OCI-LY7 (cell line): ENCODE data around the gene TLX3. TPM values are rescaled to one million over a fixed set of nuclear protein-coding genes. Genes with fewer than 3 reads are reported as not detected.

Experiments
- BruUV-seq: library from RNA; stranded (reverse); fragments of 400-500 nt; replicated peaks from 2 replicates; lab custom pipeline; 2021; lab: Mats Ljungman, UMichigan
- CTCF ChIA-PET: fragments of 300-600 bp; sonication (Branson Sonifier 250); formaldehyde crosslinking; loops from one replicate; lab custom pipeline; 2022; ENCODE audit warnings: antibody characterized with exemption; ENCODE audit not compliant: unreplicated experiment; lab: Charles Lee
- POLR2A ChIA-PET: fragments of 300-600 bp; sonication (Branson Sonifier 250); formaldehyde crosslinking; loops from one replicate; lab custom pipeline; 2022; ENCODE audit warnings: antibody characterized with exemption; lab: Charles Lee
- DNase-seq: peaks from one replicate; pipeline ENCODE4 v3.0.0-alpha.2; 2015; ENCODE audit warnings: low spot score
- H2AFZ ChIP-seq: fragments of 200-600 bp; sonication (generic), shearing (Covaris generic); 2 replicates; pipeline ENCODE4 v1.6.1; 2014; ENCODE audit warnings: mild to moderate bottlenecking, antibody characterized with exemption, low read length, moderate library complexity
- H3K27ac ChIP-seq: fragments of 200-600 bp; sonication (generic); 2 replicates; pipeline ENCODE4 v1.5.1; 2014; ENCODE audit warnings: mixed run types, low read depth, mild to moderate bottlenecking, moderate library complexity, low read length, inconsistent platforms; ENCODE audit not compliant: poor library complexity, severe bottlenecking
- H3K36me3 ChIP-seq: fragments of 200-600 bp; sonication (generic); 2 replicates; pipeline ENCODE4 v1.6.1; 2014; ENCODE audit warnings: mild to moderate bottlenecking, antibody characterized with exemption, low read length, moderate library complexity, mixed read lengths; ENCODE audit not compliant: insufficient read depth
- H3K4me1 ChIP-seq: fragments of 200-600 bp; sonication (generic); 2 replicates; pipeline ENCODE4 v1.5.1; 2014; ENCODE audit warnings: mild to moderate bottlenecking, low read length; ENCODE audit not compliant: insufficient read depth, poor library complexity, severe bottlenecking
- H3K4me2 ChIP-seq: fragments of 200-600 bp; sonication (generic); 2 replicates; pipeline ENCODE4 v1.6.1; 2014; ENCODE audit warnings: mild to moderate bottlenecking, low read length
- H3K4me3 ChIP-seq: fragments of 200-600 bp; sonication (generic); 2 replicates; pipeline ENCODE4 v1.5.1; 2014; ENCODE audit warnings: mild to moderate bottlenecking, low read depth, low read length; ENCODE audit not compliant: poor library complexity, severe bottlenecking
- H3K79me2 ChIP-seq: fragments of 200-600 bp; sonication (generic); 2 replicates; pipeline ENCODE4 v1.6.1; 2016; ENCODE audit warnings: low read depth, mild to moderate bottlenecking, low read length, moderate library complexity, mixed read lengths; ENCODE audit not compliant: insufficient read depth
- H3K9me2 ChIP-seq: fragments of 200-600 bp; sonication (generic); 2 replicates; pipeline ENCODE4 v1.6.1; 2016; ENCODE audit warnings: mild to moderate bottlenecking, low read length, mixed read lengths; ENCODE audit not compliant: insufficient read depth
- H3K9me3 ChIP-seq: fragments of 200-600 bp; sonication (generic); 2 replicates; pipeline ENCODE4 v1.6.1; 2014; ENCODE audit warnings: mild to moderate bottlenecking, mixed run types, low read length, mixed read lengths
- H4K20me1 ChIP-seq: fragments of 200-600 bp; sonication (generic); 2 replicates; pipeline ENCODE4 v1.6.1; 2014; ENCODE audit warnings: mild to moderate bottlenecking, antibody characterized with exemption, low read length, moderate library complexity, mixed read lengths; ENCODE audit not compliant: insufficient read depth
- EZH2phosphoT487 ChIP-seq: fragments of 200-600 bp; sonication (generic); IDR thresholded peaks from 2 replicates; pipeline ENCODE4 v1.6.1; 2018; ENCODE audit warnings: low read depth, borderline replicate concordance, mild to moderate bottlenecking, mixed run types, antibody characterized with exemption, low read length, moderate library complexity, mixed read lengths
- intact Hi-C: fragments of 100-400 bp; cut with micrococcal nuclease; formaldehyde crosslinking; loops from one replicate; pipeline ENCODE4 v1.10.0; 2022; ENCODE audit not compliant: unreplicated experiment
- total RNA-seq, 2 experiments: library from RNA; depleted of rRNA in 1 of 2; stranded (reverse); fragments of >200 nt in 1 of 2; shearing (Covaris generic) in 1 of 2; gene quantifications; 2 replicates each; pipeline ENCODE4 v1.2.3, GENCODE V29; 2014 to 2022
- TF ChIP-seq, protein P1 (sequence below): fragments of 200-600 bp; sonication (generic); conservative IDR thresholded peaks from 2 replicates; pipeline ENCODE4 v1.5.1; 2014; ENCODE audit warnings: mild to moderate bottlenecking, antibody characterized with exemption, low read length, moderate library complexity, mixed read lengths

The TLX3 gene
- total RNA-seq, 2 experiments from 2014 or later: not detected

DNA sequence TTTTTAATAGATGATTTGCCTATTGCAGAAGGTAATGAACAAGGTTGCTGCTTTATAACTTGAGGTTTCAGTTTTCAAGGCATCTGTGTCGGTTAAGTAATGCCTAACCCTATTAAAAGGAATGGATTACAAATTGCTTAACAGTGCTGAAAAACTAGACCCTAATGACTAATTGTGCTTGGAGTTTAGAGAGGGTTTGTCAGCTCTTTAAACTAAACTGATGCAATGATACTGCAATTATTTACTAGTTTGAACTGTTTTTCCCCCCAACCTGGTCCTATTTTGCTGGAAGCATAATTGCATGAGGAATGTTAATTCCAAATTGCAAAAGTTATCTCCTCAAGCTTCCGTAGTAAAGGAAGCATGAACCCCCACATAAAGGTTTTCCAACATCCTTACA is 39.3 kb upstream of the TLX3 start:
- H3K79me2 ChIP-seq: no peaks in the 10 kb centered on the region
- no peaks in the 10 kb centered on the region for H3K9me2 ChIP-seq
- ChIA-PET POLR2A (interaction anchor here (0.6 kb wide), 2 partner anchors 801 to 1269 kb away, joined by 3 read pairs; no protein-coding TSS in a partner anchor), CTCF (no interaction called here)
- H3K27ac ChIP-seq: no peak overlapping the region
- intact Hi-C loops: no loop called here
- no peaks in the 10 kb centered on the region for H3K36me3 ChIP-seq
- TF ChIP-seq, protein P1, sequence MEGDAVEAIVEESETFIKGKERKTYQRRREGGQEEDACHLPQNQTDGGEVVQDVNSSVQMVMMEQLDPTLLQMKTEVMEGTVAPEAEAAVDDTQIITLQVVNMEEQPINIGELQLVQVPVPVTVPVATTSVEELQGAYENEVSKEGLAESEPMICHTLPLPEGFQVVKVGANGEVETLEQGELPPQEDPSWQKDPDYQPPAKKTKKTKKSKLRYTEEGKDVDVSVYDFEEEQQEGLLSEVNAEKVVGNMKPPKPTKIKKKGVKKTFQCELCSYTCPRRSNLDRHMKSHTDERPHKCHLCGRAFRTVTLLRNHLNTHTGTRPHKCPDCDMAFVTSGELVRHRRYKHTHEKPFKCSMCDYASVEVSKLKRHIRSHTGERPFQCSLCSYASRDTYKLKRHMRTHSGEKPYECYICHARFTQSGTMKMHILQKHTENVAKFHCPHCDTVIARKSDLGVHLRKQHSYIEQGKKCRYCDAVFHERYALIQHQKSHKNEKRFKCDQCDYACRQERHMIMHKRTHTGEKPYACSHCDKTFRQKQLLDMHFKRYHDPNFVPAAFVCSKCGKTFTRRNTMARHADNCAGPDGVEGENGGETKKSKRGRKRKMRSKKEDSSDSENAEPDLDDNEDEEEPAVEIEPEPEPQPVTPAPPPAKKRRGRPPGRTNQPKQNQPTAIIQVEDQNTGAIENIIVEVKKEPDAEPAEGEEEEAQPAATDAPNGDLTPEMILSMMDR: no peak
- TF ChIP-seq EZH2phosphoT487: no peak
- H2AFZ ChIP-seq: no peak overlapping the region
- H4K20me1 ChIP-seq: no peaks in the 10 kb centered on the region
- no peak for DNase-seq
- H3K9me3 ChIP-seq: no peaks in the 10 kb centered on the region
- H3K4me1 ChIP-seq: no peaks in the 10 kb centered on the region
- H3K4me2 ChIP-seq: no peak overlapping the region
- no peak overlapping the region for H3K4me3 ChIP-seq
- no TSS peak for BruUV-seq

GRCh38 chr5:171270136-171270535 is 38.9 kb upstream of the TLX3 start:
- H3K36me3 ChIP-seq: no peaks in the 10 kb centered on the region
- no peak overlapping the region for H3K4me2 ChIP-seq
- intact Hi-C loops: no loop called here
- ChIA-PET POLR2A (interaction anchor here (0.6 kb wide), 2 partner anchors 800 to 1270 kb away, joined by 3 read pairs; no protein-coding TSS in a partner anchor), CTCF (no interaction called here)
- DNase-seq: no peak
- no peaks in the 10 kb centered on the region for H3K79me2 ChIP-seq
- no peaks in the 10 kb centered on the region for H3K9me2 ChIP-seq
- no peaks in the 10 kb centered on the region for H3K4me1 ChIP-seq
- BruUV-seq: no TSS peak
- no peak overlapping the region for H2AFZ ChIP-seq
- H3K9me3 ChIP-seq: no peaks in the 10 kb centered on the region
- H4K20me1 ChIP-seq: no peaks in the 10 kb centered on the region
- TF ChIP-seq EZH2phosphoT487: no peak
- TF ChIP-seq, protein P1: no peak
- H3K4me3 ChIP-seq: no peak overlapping the region
- no peak overlapping the region for H3K27ac ChIP-seq

DNA sequence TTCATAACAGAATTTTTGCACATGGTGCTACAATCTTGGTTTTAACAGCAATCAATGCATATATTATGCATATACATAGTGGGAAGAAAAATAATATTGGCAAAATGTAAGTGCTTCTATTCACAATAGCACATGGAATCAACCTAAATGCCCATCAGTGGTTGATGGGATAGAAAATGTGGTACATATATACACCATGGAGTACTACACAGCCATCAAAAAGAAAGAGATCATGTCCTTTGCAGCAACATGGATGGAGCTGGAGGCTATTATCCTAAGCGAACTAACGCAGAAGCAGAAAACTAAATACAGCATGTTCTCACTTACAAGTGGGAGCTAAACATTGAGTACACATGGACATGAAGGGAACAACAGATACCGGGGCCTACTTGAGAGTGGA is 37.2 kb upstream of the TLX3 start:
- Histone ChIP-seq H3K27ac (no peak overlapping the region), H2AFZ (no peak overlapping the region), H4K20me1 (no peaks in the 10 kb centered on the region), H3K9me3 (no peaks in the 10 kb centered on the region), H3K36me3 (no peaks in the 10 kb centered on the region), H3K79me2 (no peaks in the 10 kb centered on the region), H3K4me3 (no peak overlapping the region), H3K4me1 (no peaks in the 10 kb centered on the region), H3K4me2 (no peak overlapping the region), H3K9me2 (no peaks in the 10 kb centered on the region)
- DNase-seq: no peak
- TF ChIP-seq, protein P1: no peak
- no peak for TF ChIP-seq EZH2phosphoT487
- ChIA-PET POLR2A (interaction anchor here (1.4 kb wide), 1 partner anchor 9 kb away, joined by 6 read pairs; no protein-coding TSS in a partner anchor), CTCF (no interaction called here)
- no TSS peak for BruUV-seq
- intact Hi-C loops: no loop called here
